ENCODE results near the gene EDDM3A. TPM values are rescaled to one million over a fixed set of nuclear protein-coding genes. Genes with fewer than 3 reads are reported as not detected.

The EDDM3A gene
- total RNA-seq, 1 donor from 2014 or later = not detected

DNA sequence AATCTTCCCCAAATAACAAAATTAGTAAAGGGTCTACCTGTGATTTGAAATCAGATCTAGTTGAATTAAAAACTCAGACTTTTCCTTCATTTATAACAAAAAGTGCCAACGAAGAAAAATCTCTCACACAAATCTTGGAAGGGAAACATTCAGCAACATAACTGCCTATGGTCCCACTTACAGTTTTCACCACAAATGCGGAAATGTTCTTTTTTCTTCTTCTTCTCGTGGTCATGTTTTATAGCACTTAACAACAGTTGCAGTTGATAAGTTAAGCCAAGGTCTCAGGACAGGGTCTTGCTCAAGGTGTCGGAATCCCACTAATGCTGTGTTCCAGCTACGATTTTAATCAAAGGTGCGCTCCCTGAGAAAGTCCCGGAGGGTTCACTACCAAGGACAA is 45.5 kb downstream of the EDDM3A start:
- no peak overlapping the region for H3K4me3 Mint-ChIP-seq (ENCODE audit: unreplicated experiment)
- H3K36me3 Mint-ChIP-seq (ENCODE audit: unreplicated experiment) = no peaks in the 10 kb centered on the region
- no peaks in the 10 kb centered on the region for H3K4me1 Mint-ChIP-seq (ENCODE audit: unreplicated experiment)
- TF ChIP-seq, protein P1, sequence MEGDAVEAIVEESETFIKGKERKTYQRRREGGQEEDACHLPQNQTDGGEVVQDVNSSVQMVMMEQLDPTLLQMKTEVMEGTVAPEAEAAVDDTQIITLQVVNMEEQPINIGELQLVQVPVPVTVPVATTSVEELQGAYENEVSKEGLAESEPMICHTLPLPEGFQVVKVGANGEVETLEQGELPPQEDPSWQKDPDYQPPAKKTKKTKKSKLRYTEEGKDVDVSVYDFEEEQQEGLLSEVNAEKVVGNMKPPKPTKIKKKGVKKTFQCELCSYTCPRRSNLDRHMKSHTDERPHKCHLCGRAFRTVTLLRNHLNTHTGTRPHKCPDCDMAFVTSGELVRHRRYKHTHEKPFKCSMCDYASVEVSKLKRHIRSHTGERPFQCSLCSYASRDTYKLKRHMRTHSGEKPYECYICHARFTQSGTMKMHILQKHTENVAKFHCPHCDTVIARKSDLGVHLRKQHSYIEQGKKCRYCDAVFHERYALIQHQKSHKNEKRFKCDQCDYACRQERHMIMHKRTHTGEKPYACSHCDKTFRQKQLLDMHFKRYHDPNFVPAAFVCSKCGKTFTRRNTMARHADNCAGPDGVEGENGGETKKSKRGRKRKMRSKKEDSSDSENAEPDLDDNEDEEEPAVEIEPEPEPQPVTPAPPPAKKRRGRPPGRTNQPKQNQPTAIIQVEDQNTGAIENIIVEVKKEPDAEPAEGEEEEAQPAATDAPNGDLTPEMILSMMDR (IDR thresholded peaks at IDR 0.05) = no peak
- no peak overlapping the region for H3K27ac Mint-ChIP-seq (ENCODE audit: unreplicated experiment)
- DNase-seq (ENCODE audit: extremely low spot score, unreplicated experiment) = no peak
- no peaks in the 10 kb centered on the region for H3K27me3 Mint-ChIP-seq (ENCODE audit: unreplicated experiment)
- no peaks in the 10 kb centered on the region for H3K9me3 Mint-ChIP-seq (ENCODE audit: unreplicated experiment)

DNA sequence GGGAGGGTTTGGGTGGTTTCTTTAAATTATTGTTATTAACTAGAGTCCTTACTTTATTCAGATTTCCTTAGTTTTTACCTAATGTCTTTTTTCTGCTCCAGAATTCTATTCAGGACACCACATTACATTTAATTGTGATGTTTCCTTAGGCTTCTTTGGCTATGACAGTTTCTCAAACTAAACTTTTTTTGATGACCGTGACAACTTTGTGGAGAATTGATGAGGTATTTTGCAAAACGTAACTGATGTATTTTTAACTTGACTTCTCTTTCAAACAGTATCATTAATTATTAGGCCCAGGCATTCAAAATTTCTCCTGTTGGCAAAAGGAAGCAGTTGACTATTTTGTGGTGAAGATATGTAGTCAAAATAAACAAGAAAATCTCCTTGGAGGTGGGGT is 45.9 kb downstream of the EDDM3A start:
- no peak overlapping the region for H3K27ac Mint-ChIP-seq (ENCODE audit: unreplicated experiment)
- TF ChIP-seq, protein P1 (IDR thresholded peaks at IDR 0.05) = no peak
- no peaks in the 10 kb centered on the region for H3K4me1 Mint-ChIP-seq (ENCODE audit: unreplicated experiment)
- H3K36me3 Mint-ChIP-seq (ENCODE audit: unreplicated experiment) = no peaks in the 10 kb centered on the region
- no peaks in the 10 kb centered on the region for H3K27me3 Mint-ChIP-seq (ENCODE audit: unreplicated experiment)
- no peaks in the 10 kb centered on the region for H3K9me3 Mint-ChIP-seq (ENCODE audit: unreplicated experiment)
- DNase-seq (ENCODE audit: extremely low spot score, unreplicated experiment) = no peak
- H3K4me3 Mint-ChIP-seq (ENCODE audit: unreplicated experiment) = no peak overlapping the region

DNA sequence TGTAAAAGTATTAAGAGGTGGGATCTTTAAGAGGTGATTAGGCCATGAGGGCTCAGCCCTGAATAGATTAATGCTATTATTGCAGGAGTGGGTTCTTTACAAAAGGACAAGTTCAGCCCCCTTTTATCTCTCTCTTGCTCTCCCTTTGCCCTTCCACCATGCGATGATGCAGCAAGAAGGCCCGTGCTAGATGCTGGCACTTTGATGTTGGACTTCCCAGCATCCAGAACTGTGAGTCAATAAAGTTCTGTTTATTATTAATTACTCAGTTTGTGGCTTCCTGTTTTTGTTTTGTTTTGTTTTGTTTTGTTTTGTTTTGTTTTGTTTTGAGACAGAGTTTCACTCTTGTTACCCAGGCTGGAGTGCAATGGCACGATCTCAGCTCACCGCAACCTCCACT is 46.9 kb downstream of the EDDM3A start:
- no peak overlapping the region for H3K27ac Mint-ChIP-seq (ENCODE audit: unreplicated experiment)
- H3K9me3 Mint-ChIP-seq (ENCODE audit: unreplicated experiment) = no peaks in the 10 kb centered on the region
- H3K27me3 Mint-ChIP-seq (ENCODE audit: unreplicated experiment) = no peaks in the 10 kb centered on the region
- no peaks in the 10 kb centered on the region for H3K36me3 Mint-ChIP-seq (ENCODE audit: unreplicated experiment)
- no peak overlapping the region for H3K4me3 Mint-ChIP-seq (ENCODE audit: unreplicated experiment)
- DNase-seq (ENCODE audit: extremely low spot score, unreplicated experiment) = no peak
- TF ChIP-seq, protein P1 (IDR thresholded peaks at IDR 0.05) = no peak
- no peaks in the 10 kb centered on the region for H3K4me1 Mint-ChIP-seq (ENCODE audit: unreplicated experiment)

DNA sequence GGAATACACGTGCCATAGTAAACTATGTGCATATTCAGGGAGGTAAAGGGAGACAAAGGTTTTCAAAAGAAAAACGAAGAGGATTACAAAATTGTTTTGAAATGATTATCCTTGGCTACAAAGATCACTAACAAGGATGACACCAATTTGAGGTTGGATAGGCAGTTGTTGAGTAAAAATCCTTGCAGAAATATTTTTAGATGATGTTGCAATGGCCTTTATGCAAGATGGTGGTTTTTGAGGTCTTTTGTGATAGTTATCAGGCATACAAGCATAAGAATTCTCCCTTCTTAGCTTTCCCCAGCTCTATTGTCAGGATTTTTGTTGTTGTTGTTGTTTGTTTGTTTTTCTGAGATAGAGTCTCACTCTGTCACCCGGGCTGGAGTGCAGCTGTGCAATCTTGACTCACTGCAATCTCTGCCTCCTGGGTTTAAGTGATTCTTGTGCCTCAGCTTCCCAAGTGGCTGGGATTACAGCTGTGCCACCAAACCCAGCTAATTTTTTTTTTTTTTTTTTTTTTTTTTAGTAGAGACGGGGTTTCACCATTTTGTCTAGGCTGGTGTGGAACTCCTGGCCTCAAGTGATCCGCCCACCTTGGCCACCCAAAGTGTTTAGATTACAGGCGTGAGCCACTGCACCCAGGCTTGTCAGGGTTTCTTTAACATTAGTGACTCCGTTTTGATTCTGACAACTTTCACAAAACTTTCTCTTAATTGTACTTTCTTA is 49.1 kb downstream of the EDDM3A start:
- no peak overlapping the region for H3K4me3 Mint-ChIP-seq (ENCODE audit: unreplicated experiment)

DNA sequence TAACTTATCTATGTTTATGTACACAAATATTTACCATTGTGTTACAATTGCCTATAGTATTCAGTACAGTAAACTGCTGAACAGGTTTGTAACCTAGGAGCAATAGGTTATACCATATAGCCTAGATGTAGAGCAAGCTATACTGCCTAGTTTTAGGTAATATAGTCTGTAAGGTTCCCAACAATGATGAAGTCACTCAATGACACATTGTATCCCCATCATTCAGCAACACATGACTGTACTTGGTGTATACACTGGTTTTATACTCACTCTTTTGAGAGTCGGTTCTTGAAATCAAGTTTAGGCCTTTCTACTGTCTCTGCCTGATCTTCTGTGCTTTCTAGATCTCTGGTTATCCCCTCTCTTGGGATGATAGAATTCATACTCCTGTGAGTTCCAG is 51.5 kb downstream of the EDDM3A start:
- Mint-ChIP-seq H3K36me3 (ENCODE audit: unreplicated experiment) (no peaks in the 10 kb centered on the region), H3K9me3 (ENCODE audit: unreplicated experiment) (no peaks in the 10 kb centered on the region), H3K4me3 (ENCODE audit: unreplicated experiment) (no peak overlapping the region), H3K4me1 (ENCODE audit: unreplicated experiment) (no peaks in the 10 kb centered on the region), H3K27me3 (ENCODE audit: unreplicated experiment) (no peaks in the 10 kb centered on the region), H3K27ac (ENCODE audit: unreplicated experiment) (no peak overlapping the region)
- DNase-seq (ENCODE audit: extremely low spot score, unreplicated experiment) = no peak
- TF ChIP-seq, protein P1 (IDR thresholded peaks at IDR 0.05) = no peak

More for the DNA sequence above, 49.1 kb downstream of the EDDM3A start:
- H3K36me3 Mint-ChIP-seq (ENCODE audit: unreplicated experiment) = no peaks in the 10 kb centered on the region
- H3K4me1 Mint-ChIP-seq (ENCODE audit: unreplicated experiment) = no peaks in the 10 kb centered on the region
- DNase-seq (ENCODE audit: extremely low spot score, unreplicated experiment) = no peak
- H3K27ac Mint-ChIP-seq (ENCODE audit: unreplicated experiment) = no peak overlapping the region
- TF ChIP-seq, protein P1 (IDR thresholded peaks at IDR 0.05) = no peak
- no peaks in the 10 kb centered on the region for H3K27me3 Mint-ChIP-seq (ENCODE audit: unreplicated experiment)
- no peaks in the 10 kb centered on the region for H3K9me3 Mint-ChIP-seq (ENCODE audit: unreplicated experiment)

Other genes with a start within 250 kb of the EDDM3A start
- 0.40 and 1.1 TPM in 2 replicates for gene RNASE10, start 240.3 kb upstream of the EDDM3A start, total RNA-seq
- gene RNASE9, start 184.8 kb upstream of the EDDM3A start, total RNA-seq = not detected in 2 replicates
- not detected in 2 replicates for gene RNASE11, start 157.9 kb upstream of the EDDM3A start, total RNA-seq
- not detected in 2 replicates for gene RNASE12, start 154.5 kb upstream of the EDDM3A start, total RNA-seq
- not detected in 2 replicates for gene OR6S1, start 104.2 kb upstream of the EDDM3A start, total RNA-seq
- gene RNASE4, start 61.3 kb upstream of the EDDM3A start, total RNA-seq = 17.2 and 17.8 TPM in 2 replicates
- 7.4 and 8.6 TPM in 2 replicates for gene ANG, start 57.1 kb upstream of the EDDM3A start, total RNA-seq
- not detected in 2 replicates for gene EDDM3B, start 22.5 kb downstream of the EDDM3A start, total RNA-seq
- gene RNASE6, start 35.4 kb downstream of the EDDM3A start, total RNA-seq = not detected in 2 replicates
- not detected in 2 replicates for gene RNASE1, start 57.0 kb downstream of the EDDM3A start, total RNA-seq
- not detected in 2 replicates for gene RNASE3, start 145.5 kb downstream of the EDDM3A start, total RNA-seq
- gene RNASE2, start 209.6 kb downstream of the EDDM3A start, total RNA-seq = not detected in 2 replicates
- 58.6 and 63.9 TPM in 2 replicates for gene METTL17, start 244.1 kb downstream of the EDDM3A start, total RNA-seq